GM12878 (cell line): ENCODE results near the gene DNAAF1. TPM values are rescaled to one million over a fixed set of nuclear protein-coding genes. Genes with fewer than 3 reads are reported as not detected.

Experiments
- ATAC-seq: fragments of 200-7000 bp; cut with Tn5 transposase; 3 replicates; pipeline ENCODE4 v1.9.1; 2020; ENCODE audit warnings: mild to moderate bottlenecking, moderate library complexity
- BruUV-seq: library from RNA; stranded (reverse); fragments of 400-500 nt; replicated peaks from 2 replicates; lab custom pipeline; 2021; lab: Mats Ljungman, UMichigan
- CTCF ChIA-PET: fragments of 300-600 bp; sonication (Branson Sonifier 250); formaldehyde crosslinking; extraction: SDS; loops from one replicate; lab custom pipeline; 2021; ENCODE audit warnings: inconsistent platforms; lab: Yijun Ruan, JAX
- POLR2A ChIA-PET: fragments of 350-600 bp; formaldehyde crosslinking; extraction: SDS; loops from one replicate; lab custom pipeline; 2021; ENCODE audit warnings: inconsistent platforms; lab: Charles Lee
- RAD21 ChIA-PET: fragments of 300-600 bp; sonication (Branson Sonifier 250); formaldehyde crosslinking; loops from one replicate; lab custom pipeline; 2023; ENCODE audit warnings: antibody characterized with exemption; ENCODE audit not compliant: unreplicated experiment; lab: Charles Lee
- SMC1A ChIA-PET: fragments of 300-600 bp; sonication (Branson Sonifier 250); formaldehyde crosslinking; loops from one replicate; lab custom pipeline; 2023; ENCODE audit not compliant: unreplicated experiment, uncharacterized antibody; lab: Charles Lee
- DNase-seq: peaks from one replicate; pipeline ENCODE4 v3.0.0-alpha.2; 2011; ENCODE audit warnings: low read depth, low spot score
- FAIRE-seq: peaks from 3 replicates; lab custom pipeline; 2011; peaks lifted over from hg19 to GRCh38; lab: Jason Lieb, UNC
- H2AFZ ChIP-seq: 2 replicates; pipeline ENCODE4 v1.6.0; 2011; ENCODE audit warnings: low read depth, low read length, control low read depth; ENCODE audit not compliant: control insufficient read depth
- H3K27ac ChIP-seq: 2 replicates; pipeline ENCODE4 v1.5.1; 2011; ENCODE audit warnings: control low read depth; ENCODE audit not compliant: control insufficient read depth, insufficient read depth
- H3K27me3 ChIP-seq, 2 experiments: replicated peaks in 1 of 2; 2 replicates each; pipeline versions ENCODE4 v1.6.0 to v1.6.1; 2011; ENCODE audit warnings: low read length in 1 of 2; ENCODE audit not compliant: control insufficient read depth in 2 of 2, insufficient read depth in 2 of 2
- H3K36me3 ChIP-seq, 2 experiments: 2 replicates each; pipeline ENCODE4 v1.5.1; 2011; ENCODE audit warnings: low read length in 1 of 2; ENCODE audit not compliant: control insufficient read depth in 2 of 2, insufficient read depth in 2 of 2
- H3K4me1 ChIP-seq: 2 replicates; pipeline ENCODE4 v1.6.1; 2011; ENCODE audit warnings: mild to moderate bottlenecking, low read length, moderate library complexity, mixed read lengths; ENCODE audit not compliant: control insufficient read depth, insufficient read depth
- H3K4me2 ChIP-seq: 2 replicates; pipeline ENCODE4 v1.6.0; 2011; ENCODE audit warnings: control low read depth; ENCODE audit not compliant: control insufficient read depth, insufficient read depth
- H3K4me3 ChIP-seq: fragments of 200-600 bp; sonication (generic); 2 replicates; pipeline ENCODE4 v1.5.1; 2016
- H3K79me2 ChIP-seq: 2 replicates; pipeline ENCODE4 v1.6.0; 2011; ENCODE audit warnings: low read length; ENCODE audit not compliant: control insufficient read depth, insufficient read depth
- H3K9ac ChIP-seq: 2 replicates; pipeline ENCODE4 v1.8.0; 2011; ENCODE audit warnings: low read length, control low read depth, mixed read lengths; ENCODE audit not compliant: control insufficient read depth, insufficient read depth
- H3K9me3 ChIP-seq: replicated peaks from 3 replicates; pipeline ENCODE4 v1.5.1; 2011; ENCODE audit warnings: mild to moderate bottlenecking, low read length; ENCODE audit not compliant: control insufficient read depth, insufficient read depth
- H4K20me1 ChIP-seq: 2 replicates; pipeline ENCODE4 v1.6.0; 2011; ENCODE audit not compliant: control insufficient read depth, insufficient read depth
- BCL11A ChIP-seq: IDR thresholded peaks from 2 replicates; pipeline ENCODE4 v1.6.1; 2011; ENCODE audit warnings: low read depth, low read length
- CHD2 ChIP-seq: IDR thresholded peaks from 2 replicates; pipeline ENCODE4 v1.6.1; 2011; ENCODE audit warnings: low read depth, low read length, improper control_type of control experiment, borderline replicate concordance
- IRF3 ChIP-seq: fragments of 450-650 bp; IDR thresholded peaks from 2 replicates; pipeline ENCODE4 v1.6.1; 2014; ENCODE audit warnings: mild to moderate bottlenecking
- IRF5 ChIP-seq: fragments of 450-650 bp; IDR thresholded peaks from 2 replicates; pipeline ENCODE4 v1.6.1; 2017; ENCODE audit warnings: borderline replicate concordance
- KLF5 ChIP-seq: fragments of 450-650 bp; IDR thresholded peaks from 2 replicates; pipeline ENCODE4 v1.6.1; 2014; ENCODE audit warnings: mild to moderate bottlenecking; ENCODE audit not compliant: partially characterized antibody
- NR2F1 ChIP-seq: fragments of 450-650 bp; conservative IDR thresholded peaks from 2 replicates; pipeline ENCODE4 v1.6.1; 2017; ENCODE audit warnings: mild to moderate bottlenecking
- POLR2AphosphoS5 ChIP-seq: IDR thresholded peaks from 2 replicates; pipeline ENCODE4 v1.6.1; 2011; ENCODE audit warnings: mild to moderate bottlenecking, low read length, inconsistent platforms
- POU2F2 ChIP-seq: IDR thresholded peaks from 3 replicates; pipeline ENCODE4 v1.6.1; 2011; ENCODE audit warnings: low read depth, mild to moderate bottlenecking, low read length, borderline replicate concordance
- PRDM15 ChIP-seq: fragments of 450-650 bp; formaldehyde crosslinking; IDR thresholded peaks from 2 replicates; pipeline ENCODE4 v1.4.0; 2020; ENCODE audit warnings: mild to moderate bottlenecking, moderate library complexity
- RAD51 ChIP-seq: fragments of 450-650 bp; IDR thresholded peaks from 2 replicates; pipeline ENCODE4 v1.6.1; 2016; ENCODE audit warnings: moderate library complexity, mild to moderate bottlenecking, inconsistent platforms
- RBBP5 ChIP-seq: fragments of 200-600 bp; sonication (generic); conservative IDR thresholded peaks from 2 replicates; pipeline ENCODE4 v1.6.1; 2016
- SUZ12 ChIP-seq: fragments of 200-600 bp; sonication (generic); IDR thresholded peaks from one replicate; pipeline ENCODE4 v1.6.1; 2018; ENCODE audit warnings: antibody characterized with exemption, mild to moderate bottlenecking; ENCODE audit not compliant: unreplicated experiment
- TARDBP ChIP-seq: IDR thresholded peaks from 2 replicates; pipeline ENCODE4 v1.6.1; 2016; ENCODE audit warnings: borderline replicate concordance
- TCF7 ChIP-seq: IDR thresholded peaks from 2 replicates; pipeline ENCODE4 v1.6.1; 2014; ENCODE audit warnings: antibody characterized with exemption, borderline replicate concordance
- ZBTB33 ChIP-seq: fragments of 450-650 bp; IDR thresholded peaks from 2 replicates; pipeline ENCODE4 v1.6.1; 2017; ENCODE audit warnings: mild to moderate bottlenecking
- ZNF207 ChIP-seq: fragments of 450-650 bp; IDR thresholded peaks from 2 replicates; pipeline ENCODE4 v1.6.1; 2014; ENCODE audit warnings: antibody characterized with exemption, mild to moderate bottlenecking, borderline replicate concordance
- ZNF622 ChIP-seq: fragments of 450-650 bp; IDR thresholded peaks from 2 replicates; pipeline ENCODE4 v1.6.1; 2017; ENCODE audit warnings: mild to moderate bottlenecking, inconsistent platforms
- WGBS: methylation state at CpG from one replicate; pipeline ENCODE4 v1.1.6; 2016; ENCODE audit warnings: low lambda C conversion rate; ENCODE audit not compliant: insufficient replicate concordance, insufficient coverage; ENCODE audit errors: missing lambda C conversion rate; 5-methylcytosine and 5-hydroxymethylcytosine counted together
- in situ Hi-C: fragments of 300-500 bp; cut with MboI; formaldehyde crosslinking; loops from 9 replicates; pipeline ENCODE4 v1.14.3; 2018; ENCODE audit warnings: mixed read lengths
- intact Hi-C: fragments of 100-400 bp; cut with micrococcal nuclease; formaldehyde crosslinking; loops from one replicate; pipeline ENCODE4 v1.14.2; 2022; ENCODE audit not compliant: unreplicated experiment
- polyA plus RNA-seq, 11 experiments: library from polyadenylated mRNA; depleted of rRNA in 4 of 11; unstranded in 6 of 11; stranded (reverse) in 5 of 11; fragments of >200 nt; fragmentation: Nextera tagmentation in 4 of 11; fragmentation: Illumina TruSeq in 1 of 11; extraction: Ambion mirVana in 4 of 11; extraction: Trizol in 1 of 11; gene quantifications; 1 replicate in 1 of 11; 2 replicates in 10 of 11; pipeline versions ENCODE4 v1.2.1 to v1.2.3, GENCODE V29; 2011 to 2016; ENCODE audit warnings: inconsistent platforms in 2 of 11, missing spikeins in 2 of 11, low read depth in 1 of 11
- total RNA-seq, 4 experiments: library from RNA; depleted of rRNA in 3 of 4; stranded (reverse); fragments of >200 nt in 3 of 4; fragmentation: Illumina TruSeq in 1 of 4; extraction: Trizol in 1 of 4; gene quantifications; 2 replicates each; pipeline versions ENCODE4 v1.2.1 to v1.2.3, GENCODE V29; 2013 to 2021

The DNAAF1 gene
- total and polyA plus RNA-seq, 10 of the 15 experiments (the other 5 are each of a cell fraction or from before 2014, with no cell fraction given), result 0.02 to 0.76 (median 0.08) TPM; not detected in 6

- TF ChIP-seq POU2F2, result no peak
- TF ChIP-seq KLF5, result no peak
- no peak for TF ChIP-seq TARDBP
Observed at GRCh38 chr16:84220851-84221250, 75.7 kb downstream of the DNAAF1 start (continued).

- no peak overlapping the region for H2AFZ ChIP-seq
- peaks cover 0 to 1% of the 10 kb centered on the region in 2 experiments; a peak in 2 of 4 replicates for H3K27me3 ChIP-seq
- no peak overlapping the region for H3K4me3 ChIP-seq
- H3K4me1 ChIP-seq, result no peaks in the 10 kb centered on the region
- ChIA-PET SMC1A (no interaction called here), POLR2A (no interaction called here), RAD21 (no interaction called here), CTCF (no interaction called here)
- BruUV-seq, result no TSS peak
- in situ Hi-C loops, result no loop called here
- H3K79me2 ChIP-seq, result no peaks in the 10 kb centered on the region
- no peaks in the 10 kb centered on the region for H4K20me1 ChIP-seq
- intact Hi-C loops, result no loop called here
- no peak overlapping the region for H3K9ac ChIP-seq
- 24% methylated on average over 4 of the region's 4 CpGs for WGBS
- ATAC-seq (no peak), FAIRE-seq (no peak), DNase-seq (no peak)
- no peaks in the 10 kb centered on the region for H3K36me3 ChIP-seq
- H3K27ac ChIP-seq, result no peak overlapping the region
- no peaks in the 10 kb centered on the region for H3K9me3 ChIP-seq
- H3K4me2 ChIP-seq, result no peak overlapping the region
- TF ChIP-seq TCF7 (no peak), ZBTB33 (no peak), ZNF207 (no peak), POLR2AphosphoS5 (no peak), CHD2 (no peak), IRF3 (no peak), BCL11A (no peak), ZNF622 (no peak), IRF5 (no peak), RAD51 (no peak), NR2F1 (no peak), RBBP5 (no peak), PRDM15 (CRISPR knock-in tag) (no peak), SUZ12 (no peak)
Observed at GRCh38 chr16:84223456-84223855, 78.3 kb downstream of the DNAAF1 start.
